Measurements from ENCODE around the gene SEMG1.

The SEMG1 gene

DNA sequence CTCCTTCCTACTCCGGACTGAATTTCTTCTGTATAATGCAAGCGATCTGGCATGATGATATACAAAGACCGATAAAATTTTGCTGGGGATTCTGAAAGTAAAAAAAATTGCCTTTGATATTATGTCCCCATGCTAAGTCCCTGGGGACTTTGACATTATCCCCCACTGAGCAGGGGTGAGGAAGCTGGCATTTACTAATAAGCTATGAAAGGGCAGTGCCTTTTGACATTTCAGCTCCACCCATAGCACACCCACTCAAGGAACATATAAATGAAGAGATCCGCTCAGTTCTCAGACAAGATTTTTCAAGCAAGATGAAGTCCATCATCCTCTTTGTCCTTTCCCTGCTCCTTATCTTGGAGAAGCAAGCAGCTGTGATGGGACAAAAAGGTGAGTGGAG lies 14.2 kb downstream of the SEMG1 start, which contains the start of gene SEMG2:
TSS of gene SEMG2 (plus strand) at position 298 of the 400 bp plus-strand sequence. CDS start at position 315, 17 bp downstream.
- no peak for DNase-seq (ENCODE audit: low read depth)

DNA sequence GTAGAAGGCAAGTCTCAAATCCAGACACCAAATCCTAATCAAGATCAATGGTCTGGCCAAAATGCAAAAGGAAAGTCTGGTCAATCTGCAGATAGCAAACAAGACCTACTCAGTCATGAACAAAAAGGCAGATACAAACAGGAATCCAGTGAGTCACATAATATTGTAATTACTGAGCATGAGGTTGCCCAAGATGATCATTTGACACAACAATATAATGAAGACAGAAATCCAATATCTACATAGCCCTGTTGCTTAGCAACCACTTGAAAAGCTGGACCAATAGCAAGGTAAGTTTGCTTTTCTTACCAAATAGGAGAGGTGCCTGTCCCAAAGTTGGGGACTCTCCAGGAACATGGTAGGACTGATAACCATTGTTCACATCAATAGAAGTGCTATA lies 16.3 kb downstream of the SEMG1 start:
- DNase-seq (ENCODE audit: low read depth) = no peak

DNA sequence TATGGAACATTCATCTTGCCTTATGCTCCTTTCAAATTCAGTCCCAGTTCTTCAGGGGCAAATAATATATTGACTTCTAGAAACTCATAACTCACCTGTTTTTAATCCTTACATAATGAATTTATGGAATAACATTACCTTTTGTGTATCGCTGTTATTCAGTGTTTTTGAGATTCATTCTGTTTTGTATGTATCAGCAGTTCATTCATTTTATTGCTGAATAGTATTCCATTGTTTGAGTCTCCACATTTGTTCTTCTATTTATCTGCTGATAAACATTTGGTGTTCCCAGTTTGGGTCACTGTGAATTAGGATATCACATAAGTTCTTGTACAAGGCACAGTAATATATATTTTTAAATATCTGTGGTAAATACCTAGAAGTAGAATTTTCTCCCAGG lies 19.5 kb downstream of the SEMG1 start:
- no peak for DNase-seq (ENCODE audit: low read depth)

DNA sequence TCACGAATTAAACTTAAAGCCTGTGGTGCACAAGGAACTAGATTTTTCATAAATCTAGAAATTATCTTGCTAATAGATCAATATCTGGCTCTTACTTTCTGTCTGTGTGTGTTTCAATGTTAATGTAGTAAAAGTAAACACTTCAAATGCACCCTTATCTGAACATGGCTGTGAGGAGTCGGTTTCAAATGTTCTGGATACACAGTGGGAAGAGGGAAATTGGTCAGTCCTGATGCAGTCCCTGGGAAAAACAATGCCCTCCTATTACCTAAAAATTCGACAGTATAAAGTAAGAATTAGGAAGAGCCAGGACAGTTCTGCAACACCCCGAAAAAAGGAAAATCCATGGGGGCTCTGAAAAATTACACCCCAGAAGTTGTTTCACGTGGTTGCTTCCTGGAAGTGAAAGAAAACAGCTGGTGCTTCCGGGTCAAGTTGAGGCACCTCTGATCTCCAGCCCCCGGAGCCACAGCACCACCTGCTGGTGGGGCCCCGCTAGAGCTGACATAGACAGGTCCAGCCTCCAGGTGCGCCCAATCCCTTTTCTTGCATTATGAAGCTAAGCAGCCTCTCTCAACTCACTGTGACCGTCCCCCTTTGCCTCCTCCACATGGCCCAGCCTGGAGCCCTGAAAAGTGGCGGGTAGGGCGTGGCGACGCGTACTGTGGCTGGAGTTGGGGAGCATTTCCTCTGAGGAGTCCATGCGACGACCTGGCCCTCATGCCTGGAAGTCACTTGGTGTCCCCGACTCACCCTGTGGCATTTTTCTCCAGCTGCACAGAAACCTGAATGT lies 22.6 kb downstream of the SEMG1 start:
- DNase-seq (ENCODE audit: low read depth) = no peak

DNA sequence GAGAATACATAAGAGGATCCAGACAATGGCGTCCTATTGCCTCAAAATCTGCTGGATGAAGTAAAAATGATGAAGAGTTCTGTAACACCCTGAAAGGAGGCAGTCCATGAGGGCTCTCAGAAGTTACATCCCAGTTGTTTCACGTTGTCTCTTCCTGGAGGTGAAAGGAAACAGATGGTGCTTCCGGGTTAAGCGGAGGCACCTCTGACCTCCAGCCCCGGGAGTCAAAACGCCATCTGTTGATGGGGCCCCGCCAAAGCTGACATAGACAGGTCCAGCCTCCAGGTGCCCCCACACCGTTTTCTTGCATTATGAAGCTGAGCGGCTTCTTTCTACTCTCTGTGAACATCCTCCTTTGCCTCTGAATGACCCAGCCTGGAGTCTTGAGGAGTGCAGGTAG lies 23.8 kb downstream of the SEMG1 start:
- DNase-seq (ENCODE audit: low read depth) = no peak

DNA sequence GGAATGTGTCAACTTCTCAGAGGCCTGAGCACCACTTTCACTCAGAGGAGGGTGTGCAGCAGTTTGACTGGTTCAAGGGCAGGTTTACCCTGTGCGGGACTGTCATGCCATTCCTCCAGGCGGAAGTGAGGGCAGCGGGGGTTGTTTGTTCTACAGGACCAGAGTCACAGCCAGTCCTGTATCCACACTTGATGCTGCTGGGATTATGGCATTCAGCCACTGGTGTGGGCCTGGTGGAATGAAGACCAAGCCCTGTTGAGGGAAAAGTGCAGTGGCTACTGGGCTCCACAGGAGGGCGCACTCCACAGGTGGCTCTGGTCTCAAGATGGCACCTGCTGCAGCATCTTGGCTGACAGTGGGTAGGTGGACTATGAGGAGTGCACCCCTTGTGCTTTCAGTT lies 29.2 kb downstream of the SEMG1 start:
- no peak for DNase-seq (ENCODE audit: low read depth)

DNA sequence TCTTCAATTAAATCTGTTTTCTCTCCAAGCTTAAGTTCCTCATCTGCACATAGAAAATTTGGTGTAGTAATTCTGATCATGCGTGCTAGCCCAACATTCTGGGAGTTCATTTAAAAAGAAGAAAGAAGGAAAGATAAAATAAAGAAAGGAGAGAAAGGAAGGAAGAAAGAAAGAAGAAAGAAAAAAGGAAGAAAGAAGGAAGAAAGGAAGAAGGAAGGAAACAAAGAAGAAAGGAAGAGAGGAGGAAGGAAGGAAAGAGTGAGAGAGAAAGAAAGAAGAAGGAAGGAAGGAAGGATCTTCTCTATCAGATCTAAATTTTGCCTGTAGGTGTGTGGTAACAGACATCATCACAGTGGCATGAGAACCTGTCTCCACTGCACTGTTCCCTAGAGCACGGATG lies 31.3 kb downstream of the SEMG1 start:
- DNase-seq (ENCODE audit: low read depth) = no peak

DNA sequence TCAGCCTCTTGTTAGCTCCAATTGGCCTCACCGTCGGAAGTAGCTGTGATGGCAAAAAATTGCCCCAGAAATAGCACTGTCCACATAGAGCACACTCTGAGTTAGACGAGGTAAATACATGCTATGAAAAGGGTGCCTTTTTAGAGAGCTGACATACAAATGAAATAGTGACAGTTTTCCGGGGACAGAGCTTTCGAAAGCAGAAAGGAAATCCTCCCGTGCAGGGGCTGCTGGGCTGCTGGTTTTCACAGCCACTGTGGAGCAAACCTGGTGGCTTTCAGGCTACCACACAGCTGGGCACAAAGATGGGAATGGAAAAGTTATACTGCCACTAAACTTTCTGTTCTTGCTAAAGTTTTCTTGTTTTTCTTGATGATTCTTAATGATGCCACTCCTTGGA lies 39.3 kb downstream of the SEMG1 start:
- no peak for DNase-seq (ENCODE audit: low read depth)

DNA sequence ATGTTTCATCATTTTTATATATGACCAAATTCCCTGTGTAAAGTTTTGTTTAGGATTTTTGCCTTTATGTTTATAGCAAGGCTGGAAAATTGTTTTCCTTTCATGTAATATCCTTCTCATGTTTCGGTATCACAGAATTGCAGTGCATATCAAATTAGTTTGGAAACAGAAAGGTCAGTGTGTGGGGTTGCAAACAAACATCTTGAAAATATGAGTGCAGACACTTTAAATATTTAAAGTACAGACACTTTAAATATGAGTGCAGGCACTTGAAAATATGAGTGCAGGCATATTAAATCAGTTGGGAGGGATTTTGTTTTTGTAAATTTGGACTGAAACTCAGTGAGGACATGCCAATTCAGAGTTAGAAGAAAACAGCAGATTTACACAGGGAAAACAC lies 41.0 kb downstream of the SEMG1 start:
- no peak for DNase-seq (ENCODE audit: low read depth)

DNA sequence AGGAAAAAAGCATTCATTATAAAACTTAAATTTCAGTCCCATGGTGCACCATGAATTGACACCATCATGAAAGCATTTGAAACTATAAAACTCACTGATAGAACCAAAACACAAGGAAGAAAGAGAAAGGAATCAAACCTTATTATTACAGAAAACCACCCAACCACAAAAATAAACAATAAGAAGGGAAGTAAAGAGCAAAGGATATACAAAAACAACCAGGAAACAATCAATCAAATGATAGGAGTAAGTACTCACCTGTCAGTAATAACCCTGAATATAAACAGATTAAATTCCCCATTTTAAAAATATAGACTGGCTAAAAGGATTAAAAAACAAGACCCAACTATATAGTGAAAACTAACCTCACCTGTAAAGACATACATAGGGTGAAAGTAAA lies 41.8 kb downstream of the SEMG1 start:
- DNase-seq (ENCODE audit: low read depth) = no peak

DNA sequence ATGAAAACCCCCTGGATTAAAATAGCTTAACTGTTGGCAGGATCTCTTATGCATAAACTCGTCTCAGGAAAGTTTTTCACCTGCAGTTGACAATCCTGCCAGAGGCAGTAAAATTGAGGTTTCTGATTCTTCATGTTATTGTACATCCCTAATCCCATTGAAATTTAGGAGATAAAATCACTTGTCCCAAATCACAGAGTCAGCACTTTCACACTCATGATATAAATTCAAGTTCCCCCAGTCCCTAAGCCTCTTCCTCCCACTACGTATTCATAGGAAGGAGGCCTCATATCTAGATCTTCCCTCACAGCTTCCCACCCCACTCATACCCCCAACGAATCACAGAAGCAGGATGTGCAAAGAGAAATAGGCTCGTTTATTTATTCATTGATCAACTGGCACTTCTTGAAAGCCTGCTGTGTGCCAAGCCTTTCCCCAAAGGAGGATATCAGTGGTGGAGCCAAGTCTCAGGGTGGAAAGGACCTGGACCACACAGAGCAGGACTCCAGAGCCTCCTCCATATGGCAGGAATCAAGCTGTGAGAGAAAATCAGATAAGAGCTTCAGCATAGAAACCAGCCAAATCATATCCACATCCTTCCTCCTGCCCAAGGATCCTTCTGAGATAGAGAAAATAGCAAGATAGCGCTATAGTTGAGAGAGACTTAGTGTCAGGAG lies 45.2 kb downstream of the SEMG1 start:
- no peak for DNase-seq (ENCODE audit: low read depth)

DNA sequence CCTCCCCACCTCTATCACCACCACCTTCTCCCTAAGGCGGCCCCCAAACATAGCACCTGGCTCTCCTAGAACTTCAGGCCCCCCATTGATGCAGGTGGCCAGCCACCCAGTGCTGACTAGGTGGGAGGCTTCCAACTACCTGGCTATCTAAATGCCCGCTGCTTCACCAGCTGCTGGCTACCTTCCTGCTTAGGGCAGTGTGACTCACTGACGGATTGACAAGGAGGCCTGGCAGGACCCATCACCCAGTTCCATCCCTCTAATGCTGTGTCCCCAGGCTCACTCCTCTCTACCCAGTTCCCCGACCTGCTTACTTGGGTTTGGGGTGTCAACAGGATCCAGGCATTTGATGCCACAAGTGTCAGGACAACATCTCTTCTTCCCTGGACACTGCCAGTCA lies 46.4 kb downstream of the SEMG1 start:
- no peak for DNase-seq (ENCODE audit: low read depth)

DNA sequence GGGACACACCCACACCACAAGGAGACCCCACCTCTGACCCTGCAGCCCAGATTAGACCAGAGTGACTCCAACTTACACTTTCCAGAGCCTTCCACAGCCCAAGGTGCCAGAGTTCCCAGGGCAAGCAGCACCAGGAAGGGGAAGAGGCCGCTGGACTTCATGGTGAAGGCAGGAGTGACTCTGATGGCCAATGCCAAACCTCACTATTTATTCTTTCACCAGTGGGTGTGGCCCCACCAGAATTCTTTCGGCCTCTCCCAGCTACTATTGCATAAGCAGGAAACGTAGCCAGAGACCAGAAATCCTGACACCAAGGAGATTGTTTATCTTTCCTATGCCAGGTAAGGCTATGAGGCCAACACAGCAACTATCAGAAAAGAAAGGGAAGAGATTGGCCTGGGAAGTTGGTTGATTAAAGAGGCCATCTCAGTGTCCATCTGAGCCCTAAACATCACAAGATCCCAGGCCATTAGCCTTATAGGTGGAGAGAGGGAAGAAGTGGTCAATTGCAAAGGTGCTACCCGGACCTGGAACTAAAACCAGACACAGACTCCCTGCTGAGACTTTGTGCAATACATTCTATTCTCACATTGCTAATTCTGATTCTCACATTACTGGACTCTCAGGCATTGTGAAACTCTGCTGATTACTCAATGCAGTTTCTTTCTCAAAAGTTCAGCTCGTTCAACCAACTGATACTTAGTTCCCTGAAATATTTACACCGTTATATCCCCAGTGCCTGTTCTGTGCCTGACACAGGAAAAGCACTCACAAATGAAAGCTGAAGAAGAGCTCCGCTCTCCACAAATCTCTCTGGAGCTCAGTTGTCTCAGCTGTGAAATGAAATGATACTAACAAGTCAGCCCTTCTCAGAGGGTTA lies 47.8 kb downstream of the SEMG1 start, which contains the start of gene SLPI:
TSS of gene SLPI (minus strand) at position 182 of the 880 bp plus-strand sequence. CDS start at position 161, 21 bp downstream.
- DNase-seq (ENCODE audit: low read depth) = peak; percentile 17

DNA sequence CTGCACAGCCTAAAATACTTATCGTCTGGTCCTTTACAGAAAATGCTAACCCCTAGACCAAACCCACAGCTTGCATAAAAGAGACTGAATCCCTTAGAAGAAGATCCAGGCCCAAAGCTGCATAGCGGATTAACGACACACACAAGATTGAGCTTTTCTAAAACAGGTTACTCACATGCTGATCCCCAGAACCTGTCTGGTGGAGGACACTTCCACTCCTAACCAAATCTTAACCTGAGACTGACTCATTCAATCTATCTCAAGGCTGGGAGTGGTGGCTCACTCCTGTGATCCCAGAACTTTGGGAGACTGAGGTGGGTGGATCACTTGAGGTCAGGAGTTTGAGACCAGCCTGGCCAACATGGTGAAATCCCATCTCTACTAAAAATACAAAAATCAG lies 50.3 kb downstream of the SEMG1 start:
- DNase-seq (ENCODE audit: low read depth) = no peak

DNA sequence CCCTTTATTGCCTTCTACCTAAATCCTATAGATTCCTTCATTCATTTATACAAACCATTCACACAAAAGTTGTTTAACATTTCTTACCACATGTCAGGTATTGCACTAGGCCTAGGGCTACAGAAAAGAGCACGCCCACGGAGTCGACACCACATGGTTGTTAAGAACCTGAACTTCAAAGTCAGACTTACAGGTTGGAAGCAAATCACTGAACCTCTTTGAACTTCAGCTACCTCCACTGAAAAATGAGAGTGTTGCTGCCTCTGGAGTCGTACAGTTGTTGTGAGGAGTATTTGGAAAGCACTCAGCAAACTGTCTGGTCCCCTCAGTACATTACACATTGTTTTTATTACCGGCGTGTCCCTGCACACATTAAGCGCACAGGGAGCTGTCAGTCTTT lies 50.9 kb downstream of the SEMG1 start:
- no peak for DNase-seq (ENCODE audit: low read depth)

DNA sequence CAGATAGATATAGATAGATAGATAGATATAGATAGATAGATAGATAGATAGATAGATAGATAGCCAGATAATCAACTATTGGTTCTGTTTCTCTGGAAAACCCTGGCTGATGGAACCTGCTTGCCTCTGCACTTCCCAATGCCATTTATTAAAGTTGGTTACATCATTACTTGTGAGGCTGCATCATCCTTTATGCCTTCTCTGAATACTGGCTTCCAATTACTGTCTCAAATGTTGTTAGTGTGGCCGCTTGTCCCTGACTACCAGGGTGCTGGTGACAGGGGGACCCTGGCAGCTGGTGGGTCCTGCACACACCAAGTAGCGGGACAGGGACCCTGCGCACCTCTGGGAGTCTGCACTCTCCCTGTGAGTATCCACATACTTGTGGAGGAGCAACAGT lies 51.4 kb downstream of the SEMG1 start:
- no peak for DNase-seq (ENCODE audit: low read depth)

DNA sequence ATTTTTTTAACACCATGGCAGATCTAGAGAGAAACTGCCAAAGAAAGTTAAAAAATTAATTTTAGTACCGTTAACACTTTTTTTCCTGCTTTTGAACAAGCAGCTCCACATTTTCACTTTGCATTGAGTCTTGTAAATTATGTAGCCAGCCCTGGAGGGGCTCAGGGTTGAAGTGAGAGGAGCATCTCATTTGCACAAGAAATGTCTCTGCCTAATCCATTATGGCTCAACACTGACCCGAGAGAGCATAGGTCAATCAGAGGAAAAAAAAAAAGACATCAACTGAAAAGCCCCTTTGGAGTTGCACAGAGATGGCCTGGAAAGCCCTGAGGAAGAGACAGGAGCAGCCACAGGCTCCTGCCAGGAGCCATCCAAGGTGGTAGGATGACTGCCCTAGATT lies 51.8 kb downstream of the SEMG1 start:
- no peak for DNase-seq (ENCODE audit: low read depth)

Measured in GM04504 (cell line).